ENCODE data around the gene TSSK3. TPM values are rescaled to one million over a fixed set of nuclear protein-coding genes. Genes with fewer than 3 reads are reported as not detected.

The TSSK3 gene, protein sequence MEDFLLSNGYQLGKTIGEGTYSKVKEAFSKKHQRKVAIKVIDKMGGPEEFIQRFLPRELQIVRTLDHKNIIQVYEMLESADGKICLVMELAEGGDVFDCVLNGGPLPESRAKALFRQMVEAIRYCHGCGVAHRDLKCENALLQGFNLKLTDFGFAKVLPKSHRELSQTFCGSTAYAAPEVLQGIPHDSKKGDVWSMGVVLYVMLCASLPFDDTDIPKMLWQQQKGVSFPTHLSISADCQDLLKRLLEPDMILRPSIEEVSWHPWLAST
- 1 to 10 TPM in 1 of 4 donors, not detected in 3; 5.2 TPM for total RNA-seq

DNA sequence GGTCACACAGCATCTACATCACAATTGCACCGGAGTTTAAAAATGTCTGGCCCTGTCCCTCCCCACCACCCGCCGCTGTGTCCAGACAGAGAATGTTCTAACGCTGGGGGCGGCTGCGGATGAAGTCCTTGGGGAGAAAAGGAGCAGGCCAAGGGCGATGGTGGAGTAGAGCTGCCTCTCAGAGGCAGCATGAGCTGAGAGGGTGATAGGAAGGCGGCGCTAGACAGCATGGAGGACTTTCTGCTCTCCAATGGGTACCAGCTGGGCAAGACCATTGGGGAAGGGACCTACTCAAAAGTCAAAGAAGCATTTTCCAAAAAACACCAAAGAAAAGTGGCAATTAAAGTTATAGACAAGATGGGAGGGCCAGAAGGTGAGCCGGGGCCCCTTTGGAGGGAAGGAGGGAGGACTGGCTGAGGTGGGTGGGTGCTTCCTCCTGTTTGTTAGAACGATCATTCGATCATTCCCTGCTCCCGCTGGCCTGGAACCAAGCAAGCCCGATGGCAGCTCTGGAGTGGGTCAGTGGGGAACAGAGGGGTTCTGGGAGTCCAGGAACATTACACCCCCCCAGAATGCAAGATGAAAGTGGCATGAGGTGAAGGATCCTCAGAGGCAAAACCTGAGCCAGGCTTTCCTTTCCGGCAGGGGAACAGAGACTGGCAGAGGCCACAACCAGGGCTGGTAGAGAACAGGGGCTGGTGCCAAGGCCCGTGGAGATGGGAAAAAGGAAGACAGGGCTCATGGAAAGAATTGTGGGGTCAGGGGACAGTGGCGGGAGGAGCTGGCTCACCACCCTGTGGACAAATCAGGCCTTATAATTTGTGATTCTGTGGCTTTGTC is at the start of gene TSSK3, which contains the start of gene FAM229A:
TSSK3 (plus strand) TSS at position 66 of the 840 bp plus-strand sequence; CDS start at position 229, 163 bp downstream.
FAM229A (minus strand) TSS at position 12 of the 840 bp plus-strand sequence. CDS start 394 bp downstream, outside the sequence.
- DNase-seq, result peak in 1 of 3 donors; percentile 32
- TF ChIP-seq POLR2A (IDR thresholded peaks at IDR 0.05), result no peak
- TF ChIP-seq, protein P1, sequence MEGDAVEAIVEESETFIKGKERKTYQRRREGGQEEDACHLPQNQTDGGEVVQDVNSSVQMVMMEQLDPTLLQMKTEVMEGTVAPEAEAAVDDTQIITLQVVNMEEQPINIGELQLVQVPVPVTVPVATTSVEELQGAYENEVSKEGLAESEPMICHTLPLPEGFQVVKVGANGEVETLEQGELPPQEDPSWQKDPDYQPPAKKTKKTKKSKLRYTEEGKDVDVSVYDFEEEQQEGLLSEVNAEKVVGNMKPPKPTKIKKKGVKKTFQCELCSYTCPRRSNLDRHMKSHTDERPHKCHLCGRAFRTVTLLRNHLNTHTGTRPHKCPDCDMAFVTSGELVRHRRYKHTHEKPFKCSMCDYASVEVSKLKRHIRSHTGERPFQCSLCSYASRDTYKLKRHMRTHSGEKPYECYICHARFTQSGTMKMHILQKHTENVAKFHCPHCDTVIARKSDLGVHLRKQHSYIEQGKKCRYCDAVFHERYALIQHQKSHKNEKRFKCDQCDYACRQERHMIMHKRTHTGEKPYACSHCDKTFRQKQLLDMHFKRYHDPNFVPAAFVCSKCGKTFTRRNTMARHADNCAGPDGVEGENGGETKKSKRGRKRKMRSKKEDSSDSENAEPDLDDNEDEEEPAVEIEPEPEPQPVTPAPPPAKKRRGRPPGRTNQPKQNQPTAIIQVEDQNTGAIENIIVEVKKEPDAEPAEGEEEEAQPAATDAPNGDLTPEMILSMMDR (IDR thresholded peaks at IDR 0.05), result no peak
- Histone ChIP-seq H3K36me3 (peaks cover 0 to 39% (median 0%) of the 10 kb centered on the region in 3 donors), H3K27ac (peak within 1 kb of the TSS in 1 of 4 donors; percentile 56), H3K9me3 (no peaks in the 10 kb centered on the region), H3K27me3 (no peaks in the 10 kb centered on the region), H3K4me3 (peak within 1 kb of the TSS; percentile 19 to 54 (median 46)), H3K4me1 (peaks cover 0 to 18% (median 5%) of the 10 kb centered on the region in 4 donors)

- DNase-seq, result no peak
- H3K9me3 ChIP-seq, result no peaks in the 10 kb centered on the region
- H3K4me1 ChIP-seq, result peaks cover 0 to 15% (median 9%) of the 10 kb centered on the region in 4 donors
- H3K4me3 ChIP-seq, result peak overlapping the region in 1 of 4 donors; percentile 3
- H3K36me3 ChIP-seq, result peaks cover 0 to 35% (median 0%) of the 10 kb centered on the region in 3 donors
- H3K27ac ChIP-seq, result peak overlapping the region in 1 of 4 donors; percentile 74
- TF ChIP-seq, protein P1 (IDR thresholded peaks at IDR 0.05), result no peak
- no peak for TF ChIP-seq POLR2A (IDR thresholded peaks at IDR 0.05)
- no peaks in the 10 kb centered on the region for H3K27me3 ChIP-seq
Measured at GRCh38 chr1:32316903-32317277, 45.4 kb upstream of the TSSK3 start.

DNA sequence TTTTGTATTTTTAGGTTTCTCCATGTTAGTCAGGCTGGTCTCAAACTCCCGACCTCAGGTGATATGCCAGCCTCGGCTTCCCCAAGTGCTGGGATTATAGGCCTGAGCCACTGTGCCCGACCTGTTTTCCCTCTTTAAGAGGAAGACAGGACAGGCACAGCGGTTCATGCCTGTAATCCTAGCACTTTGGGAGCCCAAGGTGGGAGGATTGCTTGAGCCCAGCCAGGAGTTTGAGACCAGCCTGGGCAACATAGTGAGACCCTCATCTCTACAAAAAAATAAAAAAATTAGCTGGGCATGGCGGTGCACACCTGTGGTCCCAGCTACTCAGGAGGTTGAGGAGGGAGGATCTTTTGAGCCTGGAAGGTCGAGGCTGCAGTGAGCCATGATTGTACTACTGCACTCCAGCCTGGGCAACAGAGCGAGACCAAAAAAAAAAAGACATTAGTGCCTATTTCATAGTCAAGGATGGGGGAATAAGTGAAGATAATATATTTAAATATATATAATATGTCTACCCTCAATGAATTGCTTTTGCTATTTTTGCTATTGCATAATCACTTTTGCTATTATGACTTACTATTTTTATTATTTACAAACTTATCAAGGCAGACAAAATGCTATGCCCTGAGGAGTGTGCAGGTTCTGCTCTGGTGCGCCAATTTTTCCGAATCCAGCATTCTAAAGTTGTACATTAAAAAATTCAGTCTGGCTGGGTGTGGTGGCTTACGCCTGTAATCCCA is 44.0 kb upstream of the TSSK3 start:
- H3K4me1 ChIP-seq, result peaks cover 3 to 25% (median 14%) of the 10 kb centered on the region in 4 donors
- no peaks in the 10 kb centered on the region for H3K27me3 ChIP-seq
- TF ChIP-seq, protein P1 (IDR thresholded peaks at IDR 0.05), result no peak
- TF ChIP-seq POLR2A (IDR thresholded peaks at IDR 0.05), result no peak
- H3K36me3 ChIP-seq, result peaks cover 0 to 35% (median 0%) of the 10 kb centered on the region in 3 donors
- H3K9me3 ChIP-seq, result no peaks in the 10 kb centered on the region
- no peak overlapping the region for H3K4me3 ChIP-seq
- no peak for DNase-seq
- no peak overlapping the region for H3K27ac ChIP-seq

GRCh38 chr1:32321712-32322291 is 40.5 kb upstream of the TSSK3 start:
- peak overlapping the region; percentile 68 to 82 (median 71) for H3K27ac ChIP-seq

More at GRCh38 chr1:32321712-32322291, 40.5 kb upstream of the TSSK3 start:
- DNase-seq, result peak; percentile 42 to 87 (median 78)
- H3K4me3 ChIP-seq, result peak overlapping the region in 1 of 4 donors; percentile 6
- H3K4me1 ChIP-seq, result peaks cover 3 to 30% (median 16%) of the 10 kb centered on the region in 4 donors
- H3K27me3 ChIP-seq, result no peaks in the 10 kb centered on the region
- H3K9me3 ChIP-seq, result no peaks in the 10 kb centered on the region
- TF ChIP-seq POLR2A (IDR thresholded peaks at IDR 0.05), result peak in 1 of 2 donors; percentile 24
- TF ChIP-seq, protein P1 (IDR thresholded peaks at IDR 0.05), result no peak
- peaks cover 0 to 57% (median 4%) of the 10 kb centered on the region in 3 donors for H3K36me3 ChIP-seq

All from Peyer's patch (tissue), 4 donors.